Measurements from ENCODE around the gene SPACA6.

Gene SPACA6

GRCh38 chr19:51715850-51716249, 22.7 kb downstream of the SPACA6 start:
- ChIA-PET CTCF (no interaction called here), POLR2A (no interaction called here)
- no peak for DNase-seq (ENCODE audit: extremely low spot score)
- TF ChIP-seq CTCF (IDR thresholded peaks at IDR 0.05; ENCODE audit: control extremely low read depth, extremely low read depth, low read depth, missing control alignments), result no peak

- POLR2A ChIA-PET, result no interaction called here
- no peak for TF ChIP-seq CTCF (IDR thresholded peaks at IDR 0.05; ENCODE audit: control extremely low read depth, extremely low read depth, low read depth, missing control alignments)
- no peak for DNase-seq (ENCODE audit: extremely low spot score)
- CTCF ChIA-PET, result interaction anchor here (1.0 kb wide), 1 partner anchor 13 kb away, joined by 3 read pairs; no protein-coding TSS in a partner anchor
Measured at GRCh38 chr19:51716925-51717324, 23.8 kb downstream of the SPACA6 start.

DNA sequence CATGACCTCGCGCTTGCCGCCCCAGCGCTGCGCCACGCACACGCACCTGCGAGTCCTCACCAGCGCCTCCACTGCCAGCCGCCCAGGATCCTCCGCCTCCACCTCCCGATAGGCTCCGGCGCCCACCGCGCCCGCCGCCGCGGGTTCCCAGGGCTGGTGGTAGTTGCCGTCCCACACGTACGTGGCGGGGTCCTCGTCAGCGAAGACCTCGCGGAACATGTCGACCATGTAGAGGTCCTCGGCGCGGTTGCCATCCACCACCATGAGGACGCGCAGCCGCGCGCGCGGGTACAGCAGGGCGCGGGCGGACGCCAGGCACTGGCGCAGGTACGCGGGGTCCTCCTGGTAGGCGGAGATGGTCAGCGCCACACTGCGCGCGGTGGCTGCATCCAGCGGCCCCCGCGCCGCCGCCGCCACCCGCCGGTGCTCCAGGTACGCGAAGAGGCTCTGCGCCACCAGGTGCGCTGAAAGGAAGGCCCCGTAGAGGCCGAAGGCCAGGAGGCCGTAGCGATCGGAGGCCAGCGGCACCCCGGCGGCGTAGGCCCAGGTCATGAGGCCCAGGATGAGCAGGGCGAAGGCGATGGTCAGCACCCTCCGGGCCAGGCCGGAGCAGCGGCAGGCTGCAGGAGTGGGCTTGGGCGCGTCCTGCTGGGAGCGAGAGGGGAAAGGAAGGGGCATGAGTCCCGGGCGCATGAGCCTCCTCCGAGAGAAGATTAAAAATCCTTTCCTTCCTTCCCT, 26.3 kb downstream of the SPACA6 start:
- DNase-seq (ENCODE audit: extremely low spot score), result no peak
- ChIA-PET POLR2A (no interaction called here), CTCF (no interaction called here)
- no peak for TF ChIP-seq CTCF (IDR thresholded peaks at IDR 0.05; ENCODE audit: control extremely low read depth, extremely low read depth, low read depth, missing control alignments)

- DNase-seq (ENCODE audit: extremely low spot score), result no peak
- CTCF ChIA-PET, result no interaction called here
- POLR2A ChIA-PET, result no interaction called here
- TF ChIP-seq CTCF (IDR thresholded peaks at IDR 0.05; ENCODE audit: control extremely low read depth, extremely low read depth, low read depth, missing control alignments), result no peak
Measured at GRCh38 chr19:51721905-51722304, 28.8 kb downstream of the SPACA6 start.

DNA sequence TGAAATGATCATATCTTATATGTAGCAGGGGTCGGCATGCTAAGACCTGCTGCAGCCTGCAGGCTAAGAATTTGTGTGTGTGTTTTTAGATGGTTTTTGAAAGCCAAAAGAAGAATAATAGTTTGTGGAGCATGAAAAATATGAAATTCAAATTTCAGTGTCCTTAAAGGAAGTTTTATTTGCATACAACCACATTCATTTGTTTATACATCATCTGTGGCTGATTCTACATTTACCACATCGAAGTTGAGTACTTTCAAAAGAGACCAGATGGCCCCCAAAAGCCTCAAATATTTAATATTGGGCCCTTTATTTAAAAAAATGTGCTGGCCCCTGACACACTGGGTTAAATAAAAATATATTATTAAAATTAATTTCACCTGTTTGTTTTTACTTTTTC, 29.4 kb downstream of the SPACA6 start:
- CTCF ChIA-PET, result no interaction called here
- no peak for DNase-seq (ENCODE audit: extremely low spot score)
- no peak for TF ChIP-seq CTCF (IDR thresholded peaks at IDR 0.05; ENCODE audit: control extremely low read depth, extremely low read depth, low read depth, missing control alignments)
- POLR2A ChIA-PET, result no interaction called here

GRCh38 chr19:51724543-51724942, 31.4 kb downstream of the SPACA6 start:
- no peak for DNase-seq (ENCODE audit: extremely low spot score)
- POLR2A ChIA-PET, result no interaction called here
- CTCF ChIA-PET, result no interaction called here
- TF ChIP-seq CTCF (IDR thresholded peaks at IDR 0.05; ENCODE audit: control extremely low read depth, extremely low read depth, low read depth, missing control alignments), result no peak
